GM12878 (cell line): ENCODE results near the gene CYP1B1. TPM values are rescaled to one million over a fixed set of nuclear protein-coding genes. Genes with fewer than 3 reads are reported as not detected.

Experiments used
- ATAC-seq: fragments of 200-7000 bp; cut with Tn5 transposase; 3 replicates; pipeline ENCODE4 v1.9.1; 2020; ENCODE audit warnings: mild to moderate bottlenecking, moderate library complexity
- BruUV-seq: library from RNA; stranded (reverse); fragments of 400-500 nt; replicated peaks from 2 replicates; lab custom pipeline; 2021; lab: Mats Ljungman, UMichigan
- CTCF ChIA-PET: fragments of 300-600 bp; sonication (Branson Sonifier 250); formaldehyde crosslinking; extraction: SDS; loops from one replicate; lab custom pipeline; 2021; ENCODE audit warnings: inconsistent platforms; lab: Yijun Ruan, JAX
- POLR2A ChIA-PET: fragments of 350-600 bp; formaldehyde crosslinking; extraction: SDS; loops from one replicate; lab custom pipeline; 2021; ENCODE audit warnings: inconsistent platforms; lab: Charles Lee
- RAD21 ChIA-PET: fragments of 300-600 bp; sonication (Branson Sonifier 250); formaldehyde crosslinking; loops from one replicate; lab custom pipeline; 2023; ENCODE audit warnings: antibody characterized with exemption; ENCODE audit not compliant: unreplicated experiment; lab: Charles Lee
- SMC1A ChIA-PET: fragments of 300-600 bp; sonication (Branson Sonifier 250); formaldehyde crosslinking; loops from one replicate; lab custom pipeline; 2023; ENCODE audit not compliant: unreplicated experiment, uncharacterized antibody; lab: Charles Lee
- DNase-seq: peaks from one replicate; pipeline ENCODE4 v3.0.0-alpha.2; 2011; ENCODE audit warnings: low read depth, low spot score
- FAIRE-seq: peaks from 3 replicates; lab custom pipeline; 2011; peaks lifted over from hg19 to GRCh38; lab: Jason Lieb, UNC
- H2AFZ ChIP-seq: 2 replicates; pipeline ENCODE4 v1.6.0; 2011; ENCODE audit warnings: low read depth, low read length, control low read depth; ENCODE audit not compliant: control insufficient read depth
- H3K27ac ChIP-seq: 2 replicates; pipeline ENCODE4 v1.5.1; 2011; ENCODE audit warnings: control low read depth; ENCODE audit not compliant: control insufficient read depth, insufficient read depth
- H3K27me3 ChIP-seq, 2 experiments: replicated peaks in 1 of 2; 2 replicates each; pipeline versions ENCODE4 v1.6.0 to v1.6.1; 2011; ENCODE audit warnings: low read length in 1 of 2; ENCODE audit not compliant: control insufficient read depth in 2 of 2, insufficient read depth in 2 of 2
- H3K36me3 ChIP-seq, 2 experiments: 2 replicates each; pipeline ENCODE4 v1.5.1; 2011; ENCODE audit warnings: low read length in 1 of 2; ENCODE audit not compliant: control insufficient read depth in 2 of 2, insufficient read depth in 2 of 2
- H3K4me1 ChIP-seq: 2 replicates; pipeline ENCODE4 v1.6.1; 2011; ENCODE audit warnings: mild to moderate bottlenecking, low read length, moderate library complexity, mixed read lengths; ENCODE audit not compliant: control insufficient read depth, insufficient read depth
- H3K4me2 ChIP-seq: 2 replicates; pipeline ENCODE4 v1.6.0; 2011; ENCODE audit warnings: control low read depth; ENCODE audit not compliant: control insufficient read depth, insufficient read depth
- H3K4me3 ChIP-seq: fragments of 200-600 bp; sonication (generic); 2 replicates; pipeline ENCODE4 v1.5.1; 2016
- H3K79me2 ChIP-seq: 2 replicates; pipeline ENCODE4 v1.6.0; 2011; ENCODE audit warnings: low read length; ENCODE audit not compliant: control insufficient read depth, insufficient read depth
- H3K9ac ChIP-seq: 2 replicates; pipeline ENCODE4 v1.8.0; 2011; ENCODE audit warnings: low read length, control low read depth, mixed read lengths; ENCODE audit not compliant: control insufficient read depth, insufficient read depth
- H3K9me3 ChIP-seq: replicated peaks from 3 replicates; pipeline ENCODE4 v1.5.1; 2011; ENCODE audit warnings: mild to moderate bottlenecking, low read length; ENCODE audit not compliant: control insufficient read depth, insufficient read depth
- H4K20me1 ChIP-seq: 2 replicates; pipeline ENCODE4 v1.6.0; 2011; ENCODE audit not compliant: control insufficient read depth, insufficient read depth
- BACH1 ChIP-seq: fragments of 450-650 bp; IDR thresholded peaks from 2 replicates; pipeline ENCODE4 v1.6.1; 2017; ENCODE audit warnings: mild to moderate bottlenecking, borderline replicate concordance
- BRCA1 ChIP-seq: IDR thresholded peaks from 2 replicates; pipeline ENCODE4 v1.6.1; 2011; ENCODE audit warnings: low read depth, low read length, improper control_type of control experiment
- CREM ChIP-seq: IDR thresholded peaks from 2 replicates; pipeline ENCODE4 v1.6.1; 2014; ENCODE audit warnings: antibody characterized with exemption, low read depth
- EGR1 ChIP-seq, 2 experiments: IDR thresholded peaks; 1 replicate in 1 of 2; 2 replicates in 1 of 2; pipeline ENCODE4 v1.6.1; 2011 to 2012; ENCODE audit warnings: low read depth in 2 of 2, low read length in 2 of 2, borderline replicate concordance in 1 of 2, mild to moderate bottlenecking in 1 of 2, moderate library complexity in 1 of 2
- EZH2 ChIP-seq: IDR thresholded peaks from 2 replicates; pipeline ENCODE4 v1.6.1; 2012; ENCODE audit warnings: low read depth, mild to moderate bottlenecking, control low read depth, inconsistent platforms, low read length, borderline replicate concordance; ENCODE audit not compliant: control insufficient read depth
- IKZF1 ChIP-seq: fragments of 450-650 bp; conservative IDR thresholded peaks from 2 replicates; pipeline ENCODE4 v1.6.1; 2017; ENCODE audit warnings: antibody characterized with exemption, mild to moderate bottlenecking
- SMARCA5 ChIP-seq: fragments of 450-650 bp; IDR thresholded peaks from 2 replicates; pipeline ENCODE4 v1.6.1; 2017; ENCODE audit warnings: mild to moderate bottlenecking
- SP1 ChIP-seq: IDR thresholded peaks from one replicate; pipeline ENCODE4 v1.6.1; 2011; ENCODE audit warnings: low read depth, low read length
- SPI1 ChIP-seq: IDR thresholded peaks from 2 replicates; pipeline ENCODE4 v1.6.1; 2011; ENCODE audit warnings: low read depth, mild to moderate bottlenecking, low read length, moderate library complexity, borderline replicate concordance; ENCODE audit not compliant: insufficient read depth
- STAT3 ChIP-seq: IDR thresholded peaks from 2 replicates; pipeline ENCODE4 v1.6.1; 2011; ENCODE audit warnings: low read depth, low read length, improper control_type of control experiment
- ZBED1 ChIP-seq: IDR thresholded peaks from 2 replicates; pipeline ENCODE4 v1.6.1; 2016; ENCODE audit warnings: borderline replicate concordance
- ZNF384 ChIP-seq: IDR thresholded peaks from 2 replicates; pipeline ENCODE4 v1.6.1; 2012; ENCODE audit warnings: low read depth, mild to moderate bottlenecking, low read length, improper control_type of control experiment, borderline replicate concordance
- ZZZ3 ChIP-seq: IDR thresholded peaks from 2 replicates; pipeline ENCODE4 v1.6.1; 2011; ENCODE audit warnings: low read depth; ENCODE audit not compliant: control insufficient read depth, insufficient read length
- WGBS: methylation state at CpG from one replicate; pipeline ENCODE4 v1.1.6; 2016; ENCODE audit warnings: low lambda C conversion rate; ENCODE audit not compliant: insufficient replicate concordance, insufficient coverage; ENCODE audit errors: missing lambda C conversion rate; 5-methylcytosine and 5-hydroxymethylcytosine counted together
- in situ Hi-C: fragments of 300-500 bp; cut with MboI; formaldehyde crosslinking; loops from 9 replicates; pipeline ENCODE4 v1.14.3; 2018; ENCODE audit warnings: mixed read lengths
- intact Hi-C: fragments of 100-400 bp; cut with micrococcal nuclease; formaldehyde crosslinking; loops from one replicate; pipeline ENCODE4 v1.14.2; 2022; ENCODE audit not compliant: unreplicated experiment
- polyA plus RNA-seq, 11 experiments: library from polyadenylated mRNA; depleted of rRNA in 4 of 11; unstranded in 6 of 11; stranded (reverse) in 5 of 11; fragments of >200 nt; fragmentation: Nextera tagmentation in 4 of 11; fragmentation: Illumina TruSeq in 1 of 11; extraction: Ambion mirVana in 4 of 11; extraction: Trizol in 1 of 11; gene quantifications; 1 replicate in 1 of 11; 2 replicates in 10 of 11; pipeline versions ENCODE4 v1.2.1 to v1.2.3, GENCODE V29; 2011 to 2016; ENCODE audit warnings: inconsistent platforms in 2 of 11, missing spikeins in 2 of 11, low read depth in 1 of 11
- total RNA-seq, 4 experiments: library from RNA; depleted of rRNA in 3 of 4; stranded (reverse); fragments of >200 nt in 3 of 4; fragmentation: Illumina TruSeq in 1 of 4; extraction: Trizol in 1 of 4; gene quantifications; 2 replicates each; pipeline versions ENCODE4 v1.2.1 to v1.2.3, GENCODE V29; 2013 to 2021
- TF ChIP-seq, protein P1 (sequence below): IDR thresholded peaks from 2 replicates; pipeline ENCODE4 v1.6.1; 2012; ENCODE audit warnings: low read depth, low read length, improper control_type of control experiment
- TF ChIP-seq, protein P2 (sequence below): IDR thresholded peaks from 2 replicates; pipeline ENCODE4 v1.6.1; 2011; ENCODE audit warnings: low read depth, mild to moderate bottlenecking, low read length, moderate library complexity, borderline replicate concordance; ENCODE audit errors: extremely low read depth
- TF ChIP-seq, protein P3 (sequence below): fragments of 450-650 bp; IDR thresholded peaks from 2 replicates; pipeline ENCODE4 v1.6.1; 2016; ENCODE audit warnings: mild to moderate bottlenecking

The CYP1B1 gene
- total and polyA plus RNA-seq, 10 of the 15 experiments (the other 5 are each of a cell fraction or from before 2014, with no cell fraction given), result 0.35 to 29.7 (median 3.4) TPM

DNA sequence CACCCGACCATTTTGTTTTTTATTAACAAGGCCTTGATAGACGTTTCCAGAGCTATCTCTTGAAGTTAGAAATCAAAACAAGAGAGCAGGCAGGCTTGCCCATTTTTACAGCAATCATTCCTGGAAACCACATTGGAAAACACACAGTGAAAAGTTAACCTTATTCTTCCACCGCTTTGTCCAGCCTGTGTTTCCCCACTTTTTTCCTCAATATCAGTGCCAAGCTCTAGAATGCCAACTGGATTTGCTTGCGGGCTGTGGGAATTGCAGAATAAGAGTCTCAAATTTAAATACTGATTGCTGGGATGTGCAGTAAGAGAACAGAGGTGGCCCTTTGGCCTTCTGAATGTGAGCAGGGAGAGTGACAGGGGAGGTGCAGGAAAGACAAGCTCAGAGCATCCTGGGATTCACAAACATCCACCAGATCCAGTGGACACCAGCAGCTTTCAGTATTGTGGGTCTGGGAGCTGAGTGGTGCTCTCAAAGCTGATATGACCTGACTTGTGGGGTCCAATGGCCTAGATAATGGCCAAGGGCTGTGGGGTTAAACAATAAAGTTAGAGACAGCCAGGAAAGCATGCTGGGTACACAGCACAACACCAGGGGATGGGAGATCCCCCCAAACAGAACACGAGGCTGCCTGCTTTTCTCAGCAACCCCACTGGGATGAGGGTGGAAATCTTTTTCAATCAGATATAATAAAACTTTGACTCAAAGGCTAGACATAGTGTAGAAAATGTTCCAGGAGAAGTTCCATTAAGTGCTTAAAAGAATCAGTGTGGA lies 15.5 kb downstream of the CYP1B1 start:
- DNase-seq, result no peak
- TF ChIP-seq SPI1 (no peak), BACH1 (no peak), CREM (no peak), SMARCA5 (no peak), ZNF384 (no peak), ZBED1 (no peak), BRCA1 (no peak), EGR1 (IDR thresholded peaks at IDR 0.05; ENCODE audit: borderline replicate concordance in 1 of 2, low read depth in 2 of 2, low read length in 2 of 2) (no peak), EZH2 (no peak), STAT3 (no peak), SP1 (no peak), ZZZ3 (no peak), IKZF1 (no peak)
- TF ChIP-seq, protein P1, sequence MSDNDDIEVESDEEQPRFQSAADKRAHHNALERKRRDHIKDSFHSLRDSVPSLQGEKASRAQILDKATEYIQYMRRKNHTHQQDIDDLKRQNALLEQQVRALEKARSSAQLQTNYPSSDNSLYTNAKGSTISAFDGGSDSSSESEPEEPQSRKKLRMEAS, result no peak
- TF ChIP-seq, protein P2, sequence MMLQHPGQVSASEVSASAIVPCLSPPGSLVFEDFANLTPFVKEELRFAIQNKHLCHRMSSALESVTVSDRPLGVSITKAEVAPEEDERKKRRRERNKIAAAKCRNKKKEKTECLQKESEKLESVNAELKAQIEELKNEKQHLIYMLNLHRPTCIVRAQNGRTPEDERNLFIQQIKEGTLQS, result no peak
- TF ChIP-seq, protein P3, sequence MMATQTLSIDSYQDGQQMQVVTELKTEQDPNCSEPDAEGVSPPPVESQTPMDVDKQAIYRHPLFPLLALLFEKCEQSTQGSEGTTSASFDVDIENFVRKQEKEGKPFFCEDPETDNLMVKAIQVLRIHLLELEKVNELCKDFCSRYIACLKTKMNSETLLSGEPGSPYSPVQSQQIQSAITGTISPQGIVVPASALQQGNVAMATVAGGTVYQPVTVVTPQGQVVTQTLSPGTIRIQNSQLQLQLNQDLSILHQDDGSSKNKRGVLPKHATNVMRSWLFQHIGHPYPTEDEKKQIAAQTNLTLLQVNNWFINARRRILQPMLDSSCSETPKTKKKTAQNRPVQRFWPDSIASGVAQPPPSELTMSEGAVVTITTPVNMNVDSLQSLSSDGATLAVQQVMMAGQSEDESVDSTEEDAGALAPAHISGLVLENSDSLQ, result no peak
- TF ChIP-seq, all 136 proteins: peak for 0
- SMC1A ChIA-PET, result no interaction called here
- H3K4me3 ChIP-seq, result no peak overlapping the region
- H3K4me2 ChIP-seq, result no peak overlapping the region
- no peaks in the 10 kb centered on the region; the same call in 1 of the 2 replicates for H4K20me1 ChIP-seq
- ATAC-seq, result no peak
- CTCF ChIA-PET, result interaction anchor here (2.0 kb wide), 1 partner anchor 8 kb away, joined by 4 read pairs; no protein-coding TSS in a partner anchor
- H3K9me3 ChIP-seq, result no peaks in the 10 kb centered on the region
- no peaks in the 10 kb centered on the region for H3K27me3 ChIP-seq
- H3K36me3 ChIP-seq, result no peaks in the 10 kb centered on the region
- RAD21 ChIA-PET, result no interaction called here
- FAIRE-seq, result no peak
- BruUV-seq, result no TSS peak
- intact Hi-C loops, result no loop called here
- no peak overlapping the region for H2AFZ ChIP-seq
- no peaks in the 10 kb centered on the region for H3K79me2 ChIP-seq
- 47% methylated on average over 5 of the region's 5 CpGs for WGBS
- H3K9ac ChIP-seq, result no peak overlapping the region
- H3K27ac ChIP-seq, result no peak overlapping the region
- no peaks in the 10 kb centered on the region for H3K4me1 ChIP-seq
- in situ Hi-C loops, result no loop called here
- POLR2A ChIA-PET, result interaction anchor here (1.0 kb wide), 1 partner anchor 659 kb away, joined by 3 read pairs; no protein-coding TSS in a partner anchor
